Lung (tissue), 12 donors: ENCODE data around the gene DLL1. TPM values are rescaled to one million over a fixed set of nuclear protein-coding genes. Genes with fewer than 3 reads are reported as not detected.

Experiments
- ATAC-seq: fragments of 200-7000 bp; cut with Tn5 transposase; one replicate; pipeline ENCODE4 v1.9.1; 2020; ENCODE audit warnings: moderate number of reproducible peaks; ENCODE audit not compliant: insufficient read depth, low FRiP score
- DNase-seq, 3 donors: peaks; one replicate each; pipeline ENCODE4 v3.0.0-alpha.2; 2013 to 2017
- H3K27ac ChIP-seq, 2 donors: one replicate each; pipeline ENCODE4 v1.5.1; 2013; ENCODE audit warnings: mild to moderate bottlenecking in 2 of 2, moderate library complexity in 2 of 2, control low read depth in 1 of 2, inconsistent platforms in 1 of 2, low read depth in 1 of 2, low read length in 1 of 2
- H3K27me3 ChIP-seq, 3 donors: one replicate each; pipeline ENCODE4 v1.5.1; 2013; ENCODE audit warnings: low read length in 2 of 3; ENCODE audit not compliant: control insufficient read depth in 3 of 3, insufficient read depth in 3 of 3
- H3K36me3 ChIP-seq, 4 donors: one replicate each; pipeline ENCODE4 v1.5.1; 2013; ENCODE audit warnings: low read length in 4 of 4, mild to moderate bottlenecking in 1 of 4, moderate library complexity in 1 of 4; ENCODE audit not compliant: control insufficient read depth in 4 of 4, insufficient read depth in 4 of 4
- H3K4me1 ChIP-seq, 5 donors: one replicate each; pipeline ENCODE4 v1.5.1; 2013; ENCODE audit warnings: low read length in 5 of 5, mild to moderate bottlenecking in 2 of 5, moderate library complexity in 1 of 5; ENCODE audit not compliant: control insufficient read depth in 5 of 5, insufficient read depth in 5 of 5
- H3K4me3 ChIP-seq: one replicate; pipeline ENCODE4 v1.5.1; 2013; ENCODE audit warnings: mild to moderate bottlenecking, control low read depth, moderate library complexity
- H3K9ac ChIP-seq, 2 donors: one replicate each; pipeline ENCODE4 v1.5.1; 2013; ENCODE audit warnings: low read length in 2 of 2, control low read depth in 1 of 2; ENCODE audit not compliant: insufficient read depth in 1 of 2
- H3K9me3 ChIP-seq, 4 donors: one replicate each; pipeline ENCODE4 v1.5.1; 2013; ENCODE audit warnings: low read length in 3 of 4, mild to moderate bottlenecking in 1 of 4, moderate library complexity in 1 of 4; ENCODE audit not compliant: control insufficient read depth in 4 of 4, insufficient read depth in 3 of 4
- CTCF ChIP-seq: IDR thresholded peaks from 2 replicates; pipeline ENCODE4 v1.5.1; 2012; ENCODE audit warnings: mild to moderate bottlenecking; ENCODE audit errors: control extremely low read depth, extremely low read depth
- WGBS, 2 donors: extraction: QIAGEN DNeasy Blood & Tissue Kit; methylation state at CpG; one replicate each; pipeline ENCODE4 v1.1.7; 2013; 5-methylcytosine and 5-hydroxymethylcytosine counted together
- polyA plus RNA-seq, 2 donors: library from polyadenylated mRNA; stranded (reverse); fragments of 200-250 nt; gene quantifications; one replicate each; pipeline ENCODE4 v1.2.1, GENCODE V29; 2013
- total RNA-seq, 2 donors: library from RNA; depleted of rRNA in 1 of 2; stranded (reverse); fragments of >200 nt in 1 of 2; gene quantifications; one replicate each; pipeline ENCODE4 v1.2.1, GENCODE V29; 2014 to 2021
- donor health status: control.
- donor health status: control.
- donor health status: Bipolar disorder and iron deficiency.
- donor health status: healthy.
- donor health status: DM: yes; HTN: yes; CAD: no.

The DLL1 gene
- total and polyA plus RNA-seq, 4 donors: 6.2 to 16.9 (median 13.2) TPM

GRCh38 chr6:170237999-170238740 lies 52.7 kb downstream of the DLL1 start:
- Histone ChIP-seq H3K27ac (no peak overlapping the region), H3K36me3 (no peaks in the 10 kb centered on the region), H3K4me3 (no peak overlapping the region), H3K9ac (no peak overlapping the region), H3K27me3 (peaks cover 3 to 18% (median 4%) of the 10 kb centered on the region in 3 donors), H3K9me3 (no peaks in the 10 kb centered on the region), H3K4me1 (peaks cover 0 to 1% (median 0%) of the 10 kb centered on the region in 5 donors)
- DNase-seq (no peak), ATAC-seq (no peak)
- TF ChIP-seq CTCF: no peak
- WGBS, 2 donors: 88% methylated on average over 19 of the region's 19 CpGs

- Histone ChIP-seq H3K4me1 (peaks cover 0 to 15% (median 0%) of the 10 kb centered on the region in 5 donors), H3K9ac (no peak overlapping the region), H3K4me3 (no peak overlapping the region), H3K27me3 (peaks cover 3 to 18% (median 4%) of the 10 kb centered on the region in 3 donors), H3K9me3 (no peaks in the 10 kb centered on the region), H3K36me3 (no peaks in the 10 kb centered on the region), H3K27ac (no peak overlapping the region)
- DNase-seq (no peak), ATAC-seq (no peak)
- WGBS, 2 donors: 79 to 86% methylated on average over 24 of the region's 24 CpGs
- no peak for TF ChIP-seq CTCF
These were observed 54.6 kb downstream of the DLL1 start for GRCh38 chr6:170236131-170236836.

- H3K27me3 ChIP-seq: peaks cover 0 to 18% (median 4%) of the 10 kb centered on the region in 3 donors
- H3K4me3 ChIP-seq: no peak overlapping the region
- H3K4me1 ChIP-seq: peaks cover 0 to 23% (median 0%) of the 10 kb centered on the region in 5 donors
- no peak overlapping the region for H3K9ac ChIP-seq
- ATAC-seq (no peak), DNase-seq (no peak)
- H3K27ac ChIP-seq: no peak overlapping the region
- no peaks in the 10 kb centered on the region for H3K36me3 ChIP-seq
- no peaks in the 10 kb centered on the region for H3K9me3 ChIP-seq
- no peak for TF ChIP-seq CTCF
- 82 to 89% methylated on average over 16 of the region's 16 CpGs for WGBS, 2 donors
These were observed 55.3 kb downstream of the DLL1 start for GRCh38 chr6:170235391-170236125.
